SK-N-MC (cell line): ENCODE data around the gene FHOD3.

ENCODE experiments used
- EZH2 ChIP-seq: fragments of 200-600 bp; sonication (generic); IDR thresholded peaks from one replicate; pipeline ENCODE4 v1.6.1; 2017; ENCODE audit warnings: antibody characterized with exemption
- FOXP2 ChIP-seq: optimal IDR thresholded peaks from 2 replicates; pipeline ENCODE3; 2011; ENCODE audit warnings: mild to moderate bottlenecking, moderate library complexity; ENCODE audit not compliant: insufficient read depth; ENCODE audit errors: extremely low read length, control extremely low read depth
- POLR2AphosphoS5 ChIP-seq: IDR thresholded peaks from 2 replicates; pipeline ENCODE4 v1.6.1; 2012; ENCODE audit warnings: mild to moderate bottlenecking, low read depth, low read length, borderline replicate concordance

- TF ChIP-seq POLR2AphosphoS5 (no peak), EZH2 (no peak), FOXP2 (no peak)
These were observed 495.2 kb downstream of the FHOD3 start for GRCh38 chr18:36792634-36793283.
